IMR-90 (cell line): Measurements from ENCODE around the gene SLC7A9. TPM values are rescaled to one million over a fixed set of nuclear protein-coding genes. Genes with fewer than 3 reads are reported as not detected.

ENCODE experiments used
- ATAC-seq: fragments of 200-7000 bp; cut with Tn5 transposase; 2 replicates; pipeline ENCODE4 v1.9.1; 2020; ENCODE audit warnings: low read depth, mild to moderate bottlenecking, moderate library complexity
- BruUV-seq: library from RNA; stranded (reverse); fragments of 400-500 nt; replicated peaks from 2 replicates; lab custom pipeline; 2021; lab: Mats Ljungman, UMichigan
- CTCF ChIA-PET: fragments of 300-600 bp; formaldehyde crosslinking; extraction: SDS; loops from one replicate; lab custom pipeline; 2021; ENCODE audit warnings: antibody characterized with exemption; lab: Yijun Ruan, JAX
- POLR2A ChIA-PET: fragments of 300-600 bp; sonication (Branson Sonifier 250); formaldehyde crosslinking; loops from one replicate; lab custom pipeline; 2022; ENCODE audit warnings: antibody characterized with exemption; ENCODE audit not compliant: unreplicated experiment; lab: Charles Lee
- DNase-seq: peaks from one replicate; pipeline ENCODE4 v3.0.0; 2013
- H2AFZ ChIP-seq: replicated peaks from 2 replicates; pipeline ENCODE3; 2013; ENCODE audit warnings: low read length, mild to moderate bottlenecking; ENCODE audit not compliant: poor library complexity
- H2AK5ac ChIP-seq: 2 replicates; pipeline ENCODE4 v1.6.1; 2013; ENCODE audit warnings: low read depth, low read length, inconsistent platforms
- H2AK9ac ChIP-seq: replicated peaks from 2 replicates; pipeline ENCODE3; 2013; ENCODE audit warnings: mild to moderate bottlenecking, low read depth, low read length, moderate library complexity; ENCODE audit not compliant: poor library complexity
- H2BK120ac ChIP-seq: 2 replicates; pipeline ENCODE4 v1.6.1; 2013; ENCODE audit warnings: low read depth, low read length, inconsistent platforms
- H2BK15ac ChIP-seq: 3 replicates; pipeline ENCODE4 v1.6.1; 2013; ENCODE audit warnings: low read depth, low read length, inconsistent platforms
- H2BK20ac ChIP-seq: 2 replicates; pipeline ENCODE4 v1.6.1; 2013; ENCODE audit warnings: low read depth, mild to moderate bottlenecking, inconsistent platforms, low read length, moderate library complexity
- H2BK5ac ChIP-seq: 2 replicates; pipeline ENCODE4 v1.6.1; 2013; ENCODE audit warnings: mild to moderate bottlenecking, low read depth, low read length, inconsistent platforms; ENCODE audit not compliant: poor library complexity, severe bottlenecking
- H3K14ac ChIP-seq: replicated peaks from 2 replicates; pipeline ENCODE4 v1.6.1; 2013; ENCODE audit warnings: low read depth, low read length, inconsistent platforms
- H3K18ac ChIP-seq: 2 replicates; pipeline ENCODE4 v1.6.1; 2013; ENCODE audit warnings: low read depth, low read length, control low read depth
- H3K23ac ChIP-seq: 2 replicates; pipeline ENCODE4 v1.6.1; 2013; ENCODE audit warnings: low read depth, low read length, inconsistent platforms
- H3K27ac ChIP-seq: 2 replicates; pipeline ENCODE4 v1.5.1; 2013; ENCODE audit warnings: mild to moderate bottlenecking, control low read depth, low read length; ENCODE audit not compliant: insufficient read depth
- H3K27me3 ChIP-seq: 2 replicates; pipeline ENCODE4 v1.6.1; 2013; ENCODE audit warnings: low read length; ENCODE audit not compliant: control insufficient read depth, insufficient read depth
- H3K36me3 ChIP-seq: 2 replicates; pipeline ENCODE4 v1.6.1; 2013; ENCODE audit warnings: low read length, mixed read lengths; ENCODE audit not compliant: control insufficient read depth, insufficient read depth
- H3K4ac ChIP-seq: 2 replicates; pipeline ENCODE4 v1.6.1; 2013; ENCODE audit warnings: low read depth, low read length, inconsistent platforms
- H3K4me1 ChIP-seq: 2 replicates; pipeline ENCODE4 v1.6.1; 2013; ENCODE audit warnings: low read length, mixed read lengths; ENCODE audit not compliant: control insufficient read depth, insufficient read depth
- H3K4me2 ChIP-seq: 2 replicates; pipeline ENCODE4 v1.6.1; 2013; ENCODE audit warnings: low read depth, mild to moderate bottlenecking, control low read depth, low read length, moderate library complexity
- H3K4me3 ChIP-seq: 2 replicates; pipeline ENCODE4 v1.5.1; 2013; ENCODE audit warnings: low read depth, mild to moderate bottlenecking, control low read depth, low read length, moderate library complexity; ENCODE audit not compliant: insufficient read depth
- H3K56ac ChIP-seq: 2 replicates; pipeline ENCODE4 v1.6.1; 2013; ENCODE audit warnings: low read length, inconsistent platforms; ENCODE audit not compliant: insufficient read depth; ENCODE audit errors: extremely low read depth
- H3K79me1 ChIP-seq, 2 experiments: 2 replicates each; pipeline ENCODE4 v1.6.1; 2013; ENCODE audit warnings: low read length in 2 of 2, inconsistent platforms in 1 of 2, low read depth in 1 of 2
- H3K9ac ChIP-seq: 2 replicates; pipeline ENCODE4 v1.6.1; 2013; ENCODE audit warnings: low read depth, low read length, control low read depth
- H3K9me1 ChIP-seq: 2 replicates; pipeline ENCODE4 v1.6.1; 2013; ENCODE audit warnings: low read length, inconsistent platforms; ENCODE audit not compliant: insufficient read depth
- H3K9me3 ChIP-seq: 2 replicates; pipeline ENCODE4 v1.6.1; 2013; ENCODE audit warnings: low read length; ENCODE audit not compliant: control insufficient read depth, insufficient read depth
- H4K20me1 ChIP-seq: 2 replicates; pipeline ENCODE4 v1.6.1; 2013; ENCODE audit warnings: low read length, inconsistent platforms; ENCODE audit not compliant: insufficient read depth
- H4K5ac ChIP-seq: 2 replicates; pipeline ENCODE4 v1.6.1; 2013; ENCODE audit warnings: mild to moderate bottlenecking, low read depth, low read length, control low read depth
- H4K8ac ChIP-seq, 2 experiments: 2 replicates each; pipeline ENCODE4 v1.6.1; 2013; ENCODE audit warnings: low read depth in 2 of 2, low read length in 2 of 2, control low read depth in 1 of 2, inconsistent platforms in 1 of 2
- H4K91ac ChIP-seq: 2 replicates; pipeline ENCODE4 v1.6.1; 2013; ENCODE audit warnings: low read depth, low read length, inconsistent platforms; ENCODE audit not compliant: insufficient read depth
- BHLHE40 ChIP-seq: fragments of 150-350 bp; IDR thresholded peaks from 2 replicates; pipeline ENCODE4 v1.6.1; 2016; ENCODE audit warnings: mild to moderate bottlenecking, low read depth, low read length
- CHD1 ChIP-seq: IDR thresholded peaks from 2 replicates; pipeline ENCODE4 v1.6.1; 2012; ENCODE audit warnings: low read depth, low read length, improper control_type of control experiment
- FOS ChIP-seq: fragments of 150-350 bp; IDR thresholded peaks from 2 replicates; pipeline ENCODE4 v1.6.1; 2016; ENCODE audit warnings: low read depth, low read length
- NFE2L2 ChIP-seq: fragments of 150-350 bp; IDR thresholded peaks from 2 replicates; pipeline ENCODE4 v1.6.1; 2016; ENCODE audit warnings: low read depth, mild to moderate bottlenecking, low read length
- POLR2A ChIP-seq: IDR thresholded peaks from 2 replicates; pipeline ENCODE4 v1.6.1; 2012; ENCODE audit warnings: mild to moderate bottlenecking, low read depth, low read length
- RAD21 ChIP-seq: IDR thresholded peaks from 2 replicates; pipeline ENCODE4 v1.6.1; 2012; ENCODE audit warnings: low read length, improper control_type of control experiment
- RCOR1 ChIP-seq: IDR thresholded peaks from 2 replicates; pipeline ENCODE4 v1.6.1; 2012; ENCODE audit warnings: mild to moderate bottlenecking, low read length, improper control_type of control experiment; ENCODE audit not compliant: insufficient replicate concordance
- RFX5 ChIP-seq: IDR thresholded peaks from 2 replicates; pipeline ENCODE4 v1.8.0; 2012; ENCODE audit warnings: low read depth, mild to moderate bottlenecking, low read length, moderate library complexity
- SMC3 ChIP-seq: fragments of 150-350 bp; IDR thresholded peaks from 2 replicates; pipeline ENCODE4 v1.6.1; 2016; ENCODE audit warnings: low read depth, mild to moderate bottlenecking, antibody characterized with exemption, low read length, moderate library complexity
- WGBS, 2 experiments: methylation state at CpG; one replicate each; pipeline versions ENCODE4 v1.1.5 to v1.1.7; 2013; ENCODE audit warnings: missing lambda C conversion rate in 2 of 2; ENCODE audit not compliant: insufficient read length in 1 of 2; ENCODE audit errors: extremely low coverage in 2 of 2; 5-methylcytosine and 5-hydroxymethylcytosine counted together
- dilution Hi-C: fragments of 300-500 bp; cut with HindIII; formaldehyde crosslinking; loops from one replicate; pipeline ENCODE4 v1.14.3; 2018; ENCODE audit warnings: low sequenced_read_pairs; ENCODE audit not compliant: unreplicated experiment
- in situ Hi-C: fragments of 300-500 bp; cut with MboI; formaldehyde crosslinking; loops from 3 replicates; pipeline ENCODE4 v1.14.3; 2019; ENCODE audit warnings: low sequenced_read_pairs, inconsistent platforms, mixed read lengths
- intact Hi-C: fragments of 100-400 bp; cut with micrococcal nuclease; formaldehyde crosslinking; loops from 2 replicates; pipeline ENCODE4 v1.10.0; 2022
- polyA plus RNA-seq, 3 experiments: library from polyadenylated mRNA; depleted of rRNA; stranded (reverse); fragments of >200 nt; gene quantifications; 2 replicates each; pipeline ENCODE4 v1.2.3, GENCODE V29; 2012; ENCODE audit warnings: low replicate concordance in 1 of 3
- total RNA-seq: library from RNA; depleted of rRNA; stranded (reverse); fragments of >200 nt; gene quantifications from 2 replicates; pipeline ENCODE4 v1.2.3, GENCODE V29; 2012
- TF ChIP-seq, protein P1 (sequence below): fragments of 150-350 bp; IDR thresholded peaks from 2 replicates; pipeline ENCODE4 v1.6.1; 2016; ENCODE audit warnings: low read depth, mild to moderate bottlenecking, low read length, moderate library complexity, borderline replicate concordance
- TF ChIP-seq, protein P2 (sequence below): conservative IDR thresholded peaks from 2 replicates; pipeline ENCODE4 v1.5.1; 2012; ENCODE audit warnings: mild to moderate bottlenecking, low read depth, low read length, improper control_type of control experiment

Gene SLC7A9
- total and polyA plus RNA-seq, 2 of the 4 experiments (the other 2 are of a cell fraction), result not detected

DNA sequence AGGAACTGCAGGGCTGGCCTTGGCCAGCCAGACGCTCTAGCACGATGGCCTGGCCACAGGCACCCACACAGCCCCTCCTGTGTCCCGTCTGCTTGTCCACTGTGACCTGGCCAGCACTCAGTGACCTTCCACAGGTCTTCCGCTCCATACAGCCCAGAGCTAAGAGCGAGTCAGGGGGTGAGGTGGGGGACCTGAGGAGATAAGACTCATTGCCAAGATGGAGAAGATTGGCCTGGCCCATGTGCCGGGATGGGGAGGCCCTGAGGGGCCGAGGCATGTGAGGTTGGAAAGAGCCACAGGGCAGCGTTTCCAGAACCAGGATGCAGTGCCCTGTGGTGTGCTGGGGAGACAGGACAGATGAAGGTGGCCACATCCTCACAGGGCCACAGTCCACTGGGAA, 10.2 kb upstream of the SLC7A9 start:
- H2AK5ac ChIP-seq, result no peak overlapping the region
- H3K4me3 ChIP-seq, result no peak overlapping the region
- no peak overlapping the region for H4K91ac ChIP-seq
- H4K5ac ChIP-seq, result no peak overlapping the region
- no peak overlapping the region for H3K9ac ChIP-seq
- no peak for ATAC-seq
- H2BK15ac ChIP-seq, result no peak overlapping the region
- no CpG with 5 or more reads among the region's 8 CpGs for WGBS, 2 experiments
- CTCF ChIA-PET, result no interaction called here
- no peak overlapping the region for H3K23ac ChIP-seq
- DNase-seq, result no peak
- no peak overlapping the region for H3K4ac ChIP-seq
- H3K27ac ChIP-seq, result no peak overlapping the region
- intact Hi-C loops (no loop called here), dilution Hi-C loops (no loop called here), in situ Hi-C loops (no loop called here)
- no peak overlapping the region for H2AFZ ChIP-seq
- H3K4me2 ChIP-seq, result no peak overlapping the region
- no peak overlapping the region for H2BK120ac ChIP-seq
- no peaks in the 10 kb centered on the region for H3K9me3 ChIP-seq
- no TSS peak for BruUV-seq
- no peaks in the 10 kb centered on the region for H3K9me1 ChIP-seq
- H2AK9ac ChIP-seq, result no peak overlapping the region
- H3K14ac ChIP-seq, result no peak overlapping the region
- H3K4me1 ChIP-seq, result no peaks in the 10 kb centered on the region
- no peaks in the 10 kb centered on the region for H4K20me1 ChIP-seq
- H3K27me3 ChIP-seq, result no peaks in the 10 kb centered on the region
- H2BK20ac ChIP-seq, result no peak overlapping the region
- TF ChIP-seq, protein P1, sequence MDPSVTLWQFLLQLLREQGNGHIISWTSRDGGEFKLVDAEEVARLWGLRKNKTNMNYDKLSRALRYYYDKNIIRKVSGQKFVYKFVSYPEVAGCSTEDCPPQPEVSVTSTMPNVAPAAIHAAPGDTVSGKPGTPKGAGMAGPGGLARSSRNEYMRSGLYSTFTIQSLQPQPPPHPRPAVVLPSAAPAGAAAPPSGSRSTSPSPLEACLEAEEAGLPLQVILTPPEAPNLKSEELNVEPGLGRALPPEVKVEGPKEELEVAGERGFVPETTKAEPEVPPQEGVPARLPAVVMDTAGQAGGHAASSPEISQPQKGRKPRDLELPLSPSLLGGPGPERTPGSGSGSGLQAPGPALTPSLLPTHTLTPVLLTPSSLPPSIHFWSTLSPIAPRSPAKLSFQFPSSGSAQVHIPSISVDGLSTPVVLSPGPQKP, result no peak
- TF ChIP-seq POLR2A (no peak), RAD21 (no peak), BHLHE40 (no peak), FOS (no peak), NFE2L2 (no peak), RFX5 (no peak), RCOR1 (no peak), CHD1 (no peak), SMC3 (no peak)
- TF ChIP-seq, protein P2, sequence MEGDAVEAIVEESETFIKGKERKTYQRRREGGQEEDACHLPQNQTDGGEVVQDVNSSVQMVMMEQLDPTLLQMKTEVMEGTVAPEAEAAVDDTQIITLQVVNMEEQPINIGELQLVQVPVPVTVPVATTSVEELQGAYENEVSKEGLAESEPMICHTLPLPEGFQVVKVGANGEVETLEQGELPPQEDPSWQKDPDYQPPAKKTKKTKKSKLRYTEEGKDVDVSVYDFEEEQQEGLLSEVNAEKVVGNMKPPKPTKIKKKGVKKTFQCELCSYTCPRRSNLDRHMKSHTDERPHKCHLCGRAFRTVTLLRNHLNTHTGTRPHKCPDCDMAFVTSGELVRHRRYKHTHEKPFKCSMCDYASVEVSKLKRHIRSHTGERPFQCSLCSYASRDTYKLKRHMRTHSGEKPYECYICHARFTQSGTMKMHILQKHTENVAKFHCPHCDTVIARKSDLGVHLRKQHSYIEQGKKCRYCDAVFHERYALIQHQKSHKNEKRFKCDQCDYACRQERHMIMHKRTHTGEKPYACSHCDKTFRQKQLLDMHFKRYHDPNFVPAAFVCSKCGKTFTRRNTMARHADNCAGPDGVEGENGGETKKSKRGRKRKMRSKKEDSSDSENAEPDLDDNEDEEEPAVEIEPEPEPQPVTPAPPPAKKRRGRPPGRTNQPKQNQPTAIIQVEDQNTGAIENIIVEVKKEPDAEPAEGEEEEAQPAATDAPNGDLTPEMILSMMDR, result no peak
- POLR2A ChIA-PET, result no interaction called here
- no peak overlapping the region for H4K8ac ChIP-seq
- no peaks in the 10 kb centered on the region; the same call in none of the 2 replicates for H3K36me3 ChIP-seq
- H3K56ac ChIP-seq, result no peak overlapping the region
- H3K18ac ChIP-seq, result no peak overlapping the region
- H2BK5ac ChIP-seq, result no peak overlapping the region
- H3K79me1 ChIP-seq, result no peaks in the 10 kb centered on the region
